Stimulated activated CD8-positive, alpha-beta memory T cell treated with anti-CD3 and anti-CD28 coated beads, Interleukin-2, amount 100 ng/mL, for 1 hour (primary cell): ENCODE results near the gene FAM50B.

Experiments
- DNase-seq, 2 donors: peaks; one replicate each; pipeline ENCODE4 v3.0.0-alpha.2; 2020; ENCODE audit warnings: low read depth in 2 of 2

Gene FAM50B

GRCh38 chr6:3820563-3820962, 28.6 kb upstream of the FAM50B start:
- DNase-seq: no peak

- no peak for DNase-seq
Observed at GRCh38 chr6:3822747-3823445, 26.3 kb upstream of the FAM50B start.

- DNase-seq: no peak
Observed at GRCh38 chr6:3823671-3824070, 25.5 kb upstream of the FAM50B start.

GRCh38 chr6:3825331-3825831, 23.8 kb upstream of the FAM50B start:
- DNase-seq: no peak

- no peak for DNase-seq
Observed at GRCh38 chr6:3825851-3826581, 23.2 kb upstream of the FAM50B start.

- DNase-seq: no peak
Observed at GRCh38 chr6:3829285-3829684, 19.9 kb upstream of the FAM50B start.

GRCh38 chr6:3830806-3831205, 18.4 kb upstream of the FAM50B start:
- DNase-seq: no peak

GRCh38 chr6:3831761-3832530, 17.2 kb upstream of the FAM50B start:
- no peak for DNase-seq

GRCh38 chr6:3835055-3835731, 14.0 kb upstream of the FAM50B start:
- no peak for DNase-seq

GRCh38 chr6:3835785-3836184, 13.4 kb upstream of the FAM50B start:
- no peak for DNase-seq

- no peak for DNase-seq
Observed at GRCh38 chr6:3836566-3836965, 12.6 kb upstream of the FAM50B start.

GRCh38 chr6:3837781-3838180, 11.4 kb upstream of the FAM50B start:
- no peak for DNase-seq

GRCh38 chr6:3838992-3839867, 9.9 kb upstream of the FAM50B start:
- no peak for DNase-seq

- no peak for DNase-seq
Observed at GRCh38 chr6:3841066-3841454, 8.1 kb upstream of the FAM50B start.

GRCh38 chr6:3841711-3842565, 7.2 kb upstream of the FAM50B start:
- no peak for DNase-seq

- DNase-seq: no peak
Observed at GRCh38 chr6:3843379-3844096, 5.6 kb upstream of the FAM50B start.

GRCh38 chr6:3844097-3844463, 5.1 kb upstream of the FAM50B start:
- DNase-seq: no peak

GRCh38 chr6:3847521-3847920, 1.7 kb upstream of the FAM50B start:
- DNase-seq: no peak

GRCh38 chr6:3848380-3848779, 793 bp upstream of the FAM50B start:
- DNase-seq: no peak
